Vagina (tissue), 2 donors: ENCODE results near the gene EML1.

Experiments
- CTCF ChIP-seq, 3 experiments: fragments of 450-650 bp in 2 of 3; fragments of 200-600 bp in 1 of 3; sonication (generic) in 1 of 3; IDR thresholded peaks; one replicate each; pipeline ENCODE4 v1.5.1; 2017 to 2019; ENCODE audit warnings: antibody characterized with exemption in 3 of 3, mild to moderate bottlenecking in 2 of 3, moderate library complexity in 2 of 3
- POLR2AphosphoS5 ChIP-seq, 2 donors: sonication (generic); formaldehyde crosslinking; IDR thresholded peaks; one replicate each; pipeline ENCODE4 v1.9.0; 2017; ENCODE audit warnings: antibody characterized with exemption in 2 of 2, mild to moderate bottlenecking in 2 of 2, low read depth in 1 of 2; ENCODE audit not compliant: insufficient read depth in 1 of 2

GRCh38 chr14:99930420-99931274 is 137.4 kb downstream of the EML1 start:
- no peak for TF ChIP-seq CTCF (IDR thresholded peaks at IDR 0.05)
- no peak for TF ChIP-seq POLR2AphosphoS5 (IDR thresholded peaks at IDR 0.05; ENCODE audit: insufficient read depth in 1 of 2, low read depth in 1 of 2)
